Endodermal cell (in vitro differentiated cells): Measurements from ENCODE around the gene IL6ST. TPM values are rescaled to one million over a fixed set of nuclear protein-coding genes. Genes with fewer than 3 reads are reported as not detected.

Experiments used
- DNase-seq: peaks from one replicate; pipeline ENCODE4 v3.0.0-alpha.2; 2017
- H3K27ac ChIP-seq: 2 replicates; pipeline ENCODE4 v1.5.1; 2013; ENCODE audit warnings: mild to moderate bottlenecking, low read depth, low read length, moderate library complexity
- H3K27me3 ChIP-seq: 2 replicates; pipeline ENCODE4 v1.6.1; 2013; ENCODE audit warnings: mild to moderate bottlenecking, low read length, moderate library complexity; ENCODE audit not compliant: insufficient read depth, control insufficient read depth, poor library complexity, severe bottlenecking
- H3K36me3 ChIP-seq: 2 replicates; pipeline ENCODE4 v1.7.0; 2013; ENCODE audit warnings: mild to moderate bottlenecking, low read length, moderate library complexity; ENCODE audit not compliant: control insufficient read depth, insufficient read depth
- H3K4me1 ChIP-seq: one replicate; pipeline ENCODE4 v1.7.0; 2013; ENCODE audit warnings: low read length; ENCODE audit not compliant: control insufficient read depth, insufficient read depth
- H3K4me3 ChIP-seq: 2 replicates; pipeline ENCODE4 v1.5.1; 2013; ENCODE audit warnings: mild to moderate bottlenecking, low read length, moderate library complexity
- H3K9ac ChIP-seq: 2 replicates; pipeline ENCODE4 v1.6.1; 2013; ENCODE audit warnings: mild to moderate bottlenecking, low read length, moderate library complexity; ENCODE audit not compliant: poor library complexity, severe bottlenecking; ENCODE audit errors: extremely low read depth
- H3K9me3 ChIP-seq: 2 replicates; pipeline ENCODE4 v1.6.1; 2013; ENCODE audit warnings: mild to moderate bottlenecking, low read length, moderate library complexity; ENCODE audit not compliant: control insufficient read depth
- H3K27ac Mint-ChIP-seq: 2 replicates; pipeline ENCODE4 v1.8.0; 2020; ENCODE audit warnings: mixed read lengths
- H3K27me3 Mint-ChIP-seq: 2 replicates; pipeline ENCODE4 v1.8.0; 2021; ENCODE audit warnings: mild to moderate bottlenecking, mixed read lengths; ENCODE audit not compliant: insufficient read depth
- H3K36me3 Mint-ChIP-seq: 2 replicates; pipeline ENCODE4 v1.8.0; 2020; ENCODE audit warnings: low read depth, mixed read lengths
- H3K4me1 Mint-ChIP-seq: 2 replicates; pipeline ENCODE4 v1.8.0; 2020; ENCODE audit warnings: mixed read lengths
- H3K4me3 Mint-ChIP-seq: 2 replicates; pipeline ENCODE4 v1.8.0; 2020; ENCODE audit warnings: mild to moderate bottlenecking, moderate library complexity, mixed read lengths
- H3K9me3 Mint-ChIP-seq: 2 replicates; pipeline ENCODE4 v1.8.0; 2020; ENCODE audit warnings: mild to moderate bottlenecking, mixed read lengths
- CTCF ChIP-seq: fragments of 200-600 bp; sonication (generic); conservative IDR thresholded peaks from 2 replicates; pipeline ENCODE4 v1.5.0; 2021; ENCODE audit warnings: antibody characterized with exemption, mild to moderate bottlenecking
- WGBS, 2 experiments: methylation state at CpG; one replicate each; pipeline versions ENCODE4 v1.1.5 to v1.1.7; 2013; ENCODE audit warnings: missing lambda C conversion rate in 2 of 2, mixed read lengths in 1 of 2; ENCODE audit not compliant: insufficient coverage in 1 of 2, insufficient read length in 1 of 2; 5-methylcytosine and 5-hydroxymethylcytosine counted together
- total RNA-seq, 2 donors: library from RNA; stranded (reverse); fragmentation: NEBNext Ultra II Directional in 1 of 2; extraction: Animal tissue kit (Norgen Biotek cat#: 25700) in 1 of 2; gene quantifications; 2 replicates in 1 of 2; 3 replicates in 1 of 2; pipeline ENCODE4 v1.2.1, GENCODE V29; 2021

The IL6ST gene
- total RNA-seq, 2 donors from 2014 or later, result 26.3 to 30.4 TPM

DNA sequence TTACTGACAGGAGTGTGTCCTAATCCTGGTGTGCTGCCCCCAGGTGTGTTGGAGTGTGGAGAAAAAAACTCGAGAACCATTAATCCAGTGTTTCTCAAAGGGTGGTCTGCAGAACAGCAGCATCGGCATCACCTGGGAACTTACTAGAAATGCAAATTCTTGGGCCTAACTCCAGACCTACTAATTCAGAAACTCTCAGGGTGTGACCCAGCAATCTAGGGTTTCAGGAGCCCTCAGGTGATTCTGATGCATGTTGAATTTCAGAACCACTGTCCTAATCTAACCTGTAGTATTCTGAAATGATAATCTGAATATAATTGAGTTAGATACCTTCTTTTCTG is 30.0 kb upstream of the IL6ST start:
- no peak for DNase-seq
- peaks cover 7% of the 10 kb centered on the region for H3K4me1 Mint-ChIP-seq
- H3K9me3 ChIP-seq, result no peaks in the 10 kb centered on the region
- no peaks in the 10 kb centered on the region for H3K4me1 ChIP-seq
- no peak overlapping the region for H3K4me3 ChIP-seq
- no peak overlapping the region for H3K9ac ChIP-seq
- no peak for TF ChIP-seq CTCF
- WGBS, 2 experiments, result 98 to 100% methylated on average over 1 to 2 of the region's 2 CpGs
- H3K9me3 Mint-ChIP-seq, result peaks cover 2% of the 10 kb centered on the region
- H3K27ac ChIP-seq, result no peak overlapping the region
- H3K27me3 ChIP-seq, result no peaks in the 10 kb centered on the region
- no peaks in the 10 kb centered on the region for H3K27me3 Mint-ChIP-seq
- no peak overlapping the region for H3K4me3 Mint-ChIP-seq
- no peaks in the 10 kb centered on the region for H3K36me3 Mint-ChIP-seq
- H3K36me3 ChIP-seq, result no peaks in the 10 kb centered on the region
- no peak overlapping the region for H3K27ac Mint-ChIP-seq

- no peak overlapping the region for H3K27ac ChIP-seq
- Mint-ChIP-seq H3K9me3 (peaks cover 2% of the 10 kb centered on the region), H3K4me1 (peaks cover 7% of the 10 kb centered on the region), H3K27me3 (no peaks in the 10 kb centered on the region), H3K36me3 (no peaks in the 10 kb centered on the region), H3K4me3 (no peak overlapping the region), H3K27ac (no peak overlapping the region)
- no peaks in the 10 kb centered on the region for H3K27me3 ChIP-seq
- no peak overlapping the region for H3K9ac ChIP-seq
- no peak for DNase-seq
- H3K36me3 ChIP-seq, result no peaks in the 10 kb centered on the region
- WGBS, 2 experiments, result 93 to 100% methylated on average over 7 of the region's 7 CpGs
- no peak overlapping the region for H3K4me3 ChIP-seq
- H3K9me3 ChIP-seq, result no peaks in the 10 kb centered on the region
- no peaks in the 10 kb centered on the region for H3K4me1 ChIP-seq
- TF ChIP-seq CTCF, result no peak
Observed at GRCh38 chr5:56023296-56023695, 28.5 kb upstream of the IL6ST start.

DNA sequence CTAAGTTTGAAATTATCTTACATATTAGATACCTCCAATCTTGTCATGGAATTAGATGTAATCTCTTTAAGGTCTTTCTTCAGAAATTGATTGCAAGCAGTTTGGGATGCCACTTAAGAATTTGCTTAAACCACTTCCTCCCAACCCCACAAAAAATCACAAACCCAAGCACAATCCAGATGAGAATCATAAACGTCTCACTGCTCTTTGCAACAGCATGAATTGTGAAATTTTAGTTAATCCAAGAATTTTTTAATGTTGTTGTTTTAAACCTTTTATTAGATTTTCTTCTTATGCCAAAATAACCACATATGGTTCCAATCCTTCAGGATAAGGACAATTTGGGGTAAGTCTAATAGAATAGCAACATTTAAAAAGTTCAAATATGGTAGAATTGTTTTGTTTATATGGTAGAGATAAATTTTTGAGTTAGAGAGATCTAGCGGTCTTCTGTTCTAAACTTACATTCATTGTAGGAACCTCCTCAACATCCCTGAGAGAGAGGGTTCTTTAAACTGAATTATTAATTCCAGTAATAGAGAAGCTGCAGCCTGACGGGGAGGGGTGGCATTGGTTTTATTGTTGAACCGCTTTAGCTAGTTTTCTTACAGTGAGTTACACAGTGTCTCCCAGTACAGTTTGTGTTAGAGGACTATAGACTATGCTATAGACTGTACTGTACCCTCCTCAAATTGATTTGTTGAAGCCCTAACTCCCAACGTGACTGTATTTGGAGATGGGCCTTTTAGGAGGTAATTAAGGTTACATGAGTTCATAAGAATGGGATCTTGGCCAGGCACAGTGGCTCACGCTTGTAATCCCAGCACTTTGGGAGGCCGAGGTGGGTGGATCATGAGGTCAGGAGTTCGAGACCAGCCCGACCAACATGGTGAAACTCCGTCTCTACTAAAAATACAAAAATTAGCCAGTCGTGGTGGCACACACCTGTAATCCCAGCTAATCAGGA is 24.8 kb upstream of the IL6ST start:
- Mint-ChIP-seq H3K27me3 (peaks cover 2% of the 10 kb centered on the region), H3K4me1 (peaks cover 3% of the 10 kb centered on the region), H3K27ac (no peak overlapping the region), H3K9me3 (peaks cover 14% of the 10 kb centered on the region), H3K36me3 (peaks cover 3% of the 10 kb centered on the region), H3K4me3 (no peak overlapping the region)
- H3K9ac ChIP-seq, result no peak overlapping the region
- no peaks in the 10 kb centered on the region for H3K27me3 ChIP-seq
- H3K36me3 ChIP-seq, result no peaks in the 10 kb centered on the region
- H3K4me1 ChIP-seq, result no peaks in the 10 kb centered on the region
- no peak for DNase-seq
- H3K4me3 ChIP-seq, result no peak overlapping the region
- WGBS, 2 experiments, result 92 to 100% methylated on average over 3 to 10 of the region's 11 CpGs
- TF ChIP-seq CTCF, result no peak
- H3K9me3 ChIP-seq, result peaks cover 9% of the 10 kb centered on the region
- H3K27ac ChIP-seq, result no peak overlapping the region
